ENCODE data around the gene SLC25A36. TPM values are rescaled to one million over a fixed set of nuclear protein-coding genes. Genes with fewer than 3 reads are reported as not detected.

SLC25A36 gene
- total and polyA plus RNA-seq, 2 of the 4 experiments (the other 2 are of a cell fraction): 31.3 to 76.7 TPM

DNA sequence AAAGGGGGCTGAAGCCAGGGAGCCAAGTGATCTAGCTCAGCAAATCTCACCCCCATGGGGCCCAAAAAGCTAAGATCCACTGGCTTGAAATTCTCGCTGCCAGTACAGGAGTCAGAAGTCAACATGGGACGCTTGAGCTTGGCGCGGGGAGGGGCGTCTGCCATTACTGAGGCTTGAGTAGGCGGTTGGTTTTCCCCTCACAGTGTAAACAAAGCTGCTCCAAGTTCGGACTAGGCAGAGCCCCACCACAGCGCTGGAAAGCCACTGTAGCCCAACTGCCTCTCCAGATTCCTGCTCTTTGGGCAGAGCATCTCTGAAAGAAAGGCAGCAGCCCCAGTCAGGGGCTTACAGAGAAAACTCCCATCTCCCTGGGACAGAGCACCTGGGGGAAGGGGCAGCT, 8.1 kb upstream of the SLC25A36 start:
- no peak for TF ChIP-seq POLR2A (IDR thresholded peaks at IDR 0.05; ENCODE audit: low read depth, low read length)
- no peak for TF ChIP-seq CHD1 (IDR thresholded peaks at IDR 0.05; ENCODE audit: low read depth, low read length)
- no peak for TF ChIP-seq MAZ (IDR thresholded peaks at IDR 0.05; ENCODE audit: borderline replicate concordance, low read depth, low read length)
- TF ChIP-seq NFE2L2 (IDR thresholded peaks at IDR 0.05; ENCODE audit: low read depth, low read length): no peak
- TF ChIP-seq, protein P1, sequence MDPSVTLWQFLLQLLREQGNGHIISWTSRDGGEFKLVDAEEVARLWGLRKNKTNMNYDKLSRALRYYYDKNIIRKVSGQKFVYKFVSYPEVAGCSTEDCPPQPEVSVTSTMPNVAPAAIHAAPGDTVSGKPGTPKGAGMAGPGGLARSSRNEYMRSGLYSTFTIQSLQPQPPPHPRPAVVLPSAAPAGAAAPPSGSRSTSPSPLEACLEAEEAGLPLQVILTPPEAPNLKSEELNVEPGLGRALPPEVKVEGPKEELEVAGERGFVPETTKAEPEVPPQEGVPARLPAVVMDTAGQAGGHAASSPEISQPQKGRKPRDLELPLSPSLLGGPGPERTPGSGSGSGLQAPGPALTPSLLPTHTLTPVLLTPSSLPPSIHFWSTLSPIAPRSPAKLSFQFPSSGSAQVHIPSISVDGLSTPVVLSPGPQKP (IDR thresholded peaks at IDR 0.05; ENCODE audit: borderline replicate concordance, low read depth, low read length): no peak
- no peak for TF ChIP-seq CEBPB (IDR thresholded peaks at IDR 0.05; ENCODE audit: low read depth, low read length)
- TF ChIP-seq MXI1 (IDR thresholded peaks at IDR 0.05; ENCODE audit: borderline replicate concordance, low read depth, low read length): no peak
- TF ChIP-seq RFX5 (IDR thresholded peaks at IDR 0.05; ENCODE audit: low read depth, low read length): no peak
- TF ChIP-seq RAD21 (IDR thresholded peaks at IDR 0.05; ENCODE audit: low read length): no peak
- TF ChIP-seq USF2 (IDR thresholded peaks at IDR 0.05; ENCODE audit: low read depth, low read length): no peak
- no peak for TF ChIP-seq FOS (IDR thresholded peaks at IDR 0.05; ENCODE audit: low read depth, low read length)
- TF ChIP-seq CTCF (conservative IDR thresholded peaks at IDR 0.05; ENCODE audit: low read depth, low read length): no peak
- TF ChIP-seq SMC3 (IDR thresholded peaks at IDR 0.05; ENCODE audit: low read depth, low read length): no peak
- TF ChIP-seq RCOR1 (IDR thresholded peaks at IDR 0.05; ENCODE audit: insufficient replicate concordance, low read length): no peak
- TF ChIP-seq MAFK (IDR thresholded peaks at IDR 0.05; ENCODE audit: low read depth, low read length): no peak
- H3K9ac ChIP-seq (ENCODE audit: low read depth, low read length): no peak overlapping the region
- H3K79me1 ChIP-seq (ENCODE audit: low read depth in 1 of 2, low read length in 2 of 2): no peaks in the 10 kb centered on the region
- 73% methylated on average over 3 of the region's 8 CpGs; no CpG with 5 or more reads in 1 of the 2 experiments for WGBS, 2 experiments (ENCODE audit: extremely low coverage in 2 of 2, insufficient read length in 1 of 2)
- H3K4me2 ChIP-seq (ENCODE audit: low read depth, low read length): no peak overlapping the region
- no peaks in the 10 kb centered on the region for H3K9me3 ChIP-seq (ENCODE audit: control insufficient read depth, insufficient read depth, low read length)
- H2BK20ac ChIP-seq (ENCODE audit: low read depth, low read length): no peak overlapping the region
- no peaks in the 10 kb centered on the region for H3K36me3 ChIP-seq (ENCODE audit: control insufficient read depth, insufficient read depth, low read length)
- H3K14ac ChIP-seq (replicated peaks; ENCODE audit: low read depth, low read length): no peak overlapping the region
- DNase-seq (no peak), ATAC-seq (ENCODE audit: low read depth) (no peak)
- intact Hi-C loops (cut with micrococcal nuclease): no loop called here
- H2AK9ac ChIP-seq (replicated peaks; ENCODE audit: low read depth, low read length, poor library complexity): no peak overlapping the region
- BruUV-seq (replicated peaks): no TSS peak
- H3K4ac ChIP-seq (ENCODE audit: low read depth, low read length): no peak overlapping the region
- no peak overlapping the region for H4K91ac ChIP-seq (ENCODE audit: insufficient read depth, low read depth, low read length)
- dilution Hi-C loops (cut with HindIII; ENCODE audit: low sequenced_read_pairs, unreplicated experiment): no loop called here
- H3K4me3 ChIP-seq (ENCODE audit: insufficient read depth, low read depth, low read length): no peak overlapping the region
- H2BK15ac ChIP-seq (ENCODE audit: low read depth, low read length): no peak overlapping the region
- H3K9me1 ChIP-seq (ENCODE audit: insufficient read depth, low read length): no peaks in the 10 kb centered on the region
- no peaks in the 10 kb centered on the region for H4K20me1 ChIP-seq (ENCODE audit: insufficient read depth, low read length)
- no peak overlapping the region for H4K8ac ChIP-seq (ENCODE audit: low read depth in 2 of 2, low read length in 2 of 2)
- no peak overlapping the region for H4K5ac ChIP-seq (ENCODE audit: low read depth, low read length)
- no peak overlapping the region for H2AK5ac ChIP-seq (ENCODE audit: low read depth, low read length)
- H3K27ac ChIP-seq (ENCODE audit: insufficient read depth, low read length): no peak overlapping the region
- no peak overlapping the region for H2AFZ ChIP-seq (replicated peaks; ENCODE audit: low read length, poor library complexity)
- H3K27me3 ChIP-seq (ENCODE audit: control insufficient read depth, insufficient read depth, low read length): peaks cover 6% of the 10 kb centered on the region
- CTCF ChIA-PET: no interaction called here
- in situ Hi-C loops (cut with MboI; ENCODE audit: low sequenced_read_pairs): no loop called here
- no peak overlapping the region for H3K18ac ChIP-seq (ENCODE audit: low read depth, low read length)
- no peak overlapping the region for H2BK5ac ChIP-seq (ENCODE audit: low read depth, low read length, poor library complexity, severe bottlenecking)
- no peak overlapping the region for H3K56ac ChIP-seq (ENCODE audit: extremely low read depth, insufficient read depth, low read length)
- H3K23ac ChIP-seq (ENCODE audit: low read depth, low read length): no peak overlapping the region
- H3K4me1 ChIP-seq (ENCODE audit: control insufficient read depth, insufficient read depth, low read length): no peaks in the 10 kb centered on the region
- POLR2A ChIA-PET (ENCODE audit: unreplicated experiment): no interaction called here
- H2BK120ac ChIP-seq (ENCODE audit: low read depth, low read length): no peak overlapping the region

All from IMR-90 (cell line).